ENCODE data around the gene TOM1.

- TF ChIP-seq CTCF (IDR thresholded peaks at IDR 0.05): no peak
- TF ChIP-seq ZFX (IDR thresholded peaks at IDR 0.05; ENCODE audit: borderline replicate concordance): no peak
Observed at GRCh38 chr22:35348026-35348590, 48.4 kb downstream of the TOM1 start.

All from 22Rv1 (cell line).